HepG2 (cell line): ENCODE data around the gene NOSIP. TPM values are rescaled to one million over a fixed set of nuclear protein-coding genes. Genes with fewer than 3 reads are reported as not detected.

Experiments
- ATAC-seq: fragments of 200-7000 bp; cut with Tn5 transposase; 3 replicates; pipeline ENCODE4 v1.9.1; 2020; ENCODE audit warnings: mild to moderate bottlenecking, moderate library complexity
- BruUV-seq: library from RNA; stranded (reverse); fragments of 400-500 nt; replicated peaks from 2 replicates; lab custom pipeline; 2021; lab: Mats Ljungman, UMichigan
- CTCF ChIA-PET: fragments of 300-600 bp; formaldehyde crosslinking; extraction: SDS; loops from one replicate; lab custom pipeline; 2021; ENCODE audit warnings: low total read pairs, inconsistent platforms, low intra/inter-chr PET ratio; lab: Yijun Ruan, JAX
- POLR2A ChIA-PET: fragments of 350-600 bp; sonication (Branson Sonifier 250); formaldehyde crosslinking; loops from one replicate; lab custom pipeline; 2020; ENCODE audit warnings: antibody characterized with exemption, inconsistent platforms; lab: Yijun Ruan, JAX
- DNase-seq: peaks from one replicate; pipeline ENCODE4 v3.0.0-alpha.2; 2015; ENCODE audit warnings: low spot score
- FAIRE-seq: peaks from 3 replicates; lab custom pipeline; 2011; peaks lifted over from hg19 to GRCh38; lab: Jason Lieb, UNC
- H2AFZ ChIP-seq: one replicate; pipeline ENCODE4 v1.6.1; 2011; ENCODE audit warnings: low read length, inconsistent platforms
- H3K27ac ChIP-seq: fragments of 300-600 bp; 3 replicates; pipeline ENCODE4 v1.8.0; 2011; ENCODE audit warnings: mixed run types, mild to moderate bottlenecking, mixed read lengths, low read length, inconsistent platforms; ENCODE audit not compliant: insufficient read depth; ENCODE audit errors: extremely low read length
- H3K27me3 ChIP-seq, 2 experiments: fragments of 200-600 bp in 1 of 2; 2 replicates in 1 of 2; 3 replicates in 1 of 2; pipeline versions ENCODE4 v1.6.0 to v1.8.0; 2011; ENCODE audit warnings: low read length in 2 of 2, mild to moderate bottlenecking in 2 of 2, moderate library complexity in 2 of 2, inconsistent platforms in 1 of 2; ENCODE audit not compliant: insufficient read depth in 2 of 2, control insufficient read depth in 1 of 2
- H3K36me3 ChIP-seq, 2 experiments: fragments of 200-600 bp in 1 of 2; replicated peaks in 1 of 2; 2 replicates in 1 of 2; 3 replicates in 1 of 2; pipeline versions ENCODE4 v1.5.1 to v1.8.0; 2011; ENCODE audit warnings: low read length in 2 of 2, inconsistent platforms in 1 of 2; ENCODE audit not compliant: insufficient read depth in 2 of 2, control insufficient read depth in 1 of 2
- H3K4me1 ChIP-seq: 2 replicates; pipeline ENCODE4 v1.5.1; 2012; ENCODE audit warnings: low read length, inconsistent platforms; ENCODE audit not compliant: insufficient read depth
- H3K4me2 ChIP-seq: 2 replicates; pipeline ENCODE4 v1.6.0; 2011; ENCODE audit warnings: low read depth, low read length, inconsistent platforms
- H3K4me3 ChIP-seq, 3 experiments: fragments of 200-600 bp in 1 of 3; sonication (generic), shearing (Covaris generic) in 1 of 3; replicated peaks in 1 of 3; 2 replicates each; pipeline ENCODE4 v1.5.1; 2011 to 2016; ENCODE audit warnings: low read length in 3 of 3, inconsistent platforms in 2 of 3, low read depth in 2 of 3, mild to moderate bottlenecking in 2 of 3, control low read depth in 1 of 3, mixed read lengths in 1 of 3; ENCODE audit not compliant: insufficient read depth in 1 of 3
- H3K79me2 ChIP-seq: one replicate; pipeline ENCODE4 v1.6.1; 2011; ENCODE audit warnings: low read length, inconsistent platforms; ENCODE audit not compliant: insufficient read depth
- H3K9ac ChIP-seq: 2 replicates; pipeline ENCODE4 v1.6.0; 2011; ENCODE audit warnings: mild to moderate bottlenecking, low read depth, low read length, inconsistent platforms; ENCODE audit not compliant: insufficient read depth
- H3K9me3 ChIP-seq: 2 replicates; pipeline ENCODE4 v1.5.1; 2012; ENCODE audit warnings: mild to moderate bottlenecking, low read length
- H4K20me1 ChIP-seq: 2 replicates; pipeline ENCODE4 v1.6.0; 2011; ENCODE audit warnings: inconsistent platforms, mild to moderate bottlenecking, low read length, moderate library complexity; ENCODE audit not compliant: insufficient read depth
- ATF4 ChIP-seq, 2 experiments: fragments of 450-650 bp in 1 of 2; sonication (generic) in 1 of 2; formaldehyde crosslinking; IDR thresholded peaks; 2 replicates each; pipeline versions ENCODE4 v1.5.0 to v1.8.0; 2020 to 2022; ENCODE audit warnings: mild to moderate bottlenecking in 1 of 2, missing genetic modification reagents in 1 of 2
- BATF2 ChIP-seq: sonication (generic); formaldehyde crosslinking; IDR thresholded peaks from 2 replicates; pipeline ENCODE4 v1.8.0; 2022; ENCODE audit warnings: mild to moderate bottlenecking, missing genetic modification reagents, moderate library complexity
- BORCS8-MEF2B ChIP-seq: sonication (generic); formaldehyde crosslinking; IDR thresholded peaks from 2 replicates; pipeline ENCODE4 v1.8.0; 2022; ENCODE audit warnings: mild to moderate bottlenecking, missing genetic modification reagents
- HMGXB3 ChIP-seq: sonication (generic); formaldehyde crosslinking; IDR thresholded peaks from 2 replicates; pipeline ENCODE4 v1.4.0; 2020; ENCODE audit warnings: missing genetic modification reagents, borderline replicate concordance
- SNAPC4 ChIP-seq: sonication (generic); formaldehyde crosslinking; IDR thresholded peaks from 2 replicates; pipeline ENCODE4 v1.4.0; 2020; ENCODE audit warnings: mild to moderate bottlenecking, missing genetic modification reagents
- ZMAT3 ChIP-seq: sonication (generic); formaldehyde crosslinking; conservative IDR thresholded peaks from 2 replicates; pipeline ENCODE4 v1.7.0; 2021; ENCODE audit warnings: missing genetic modification reagents
- ZNF350 ChIP-seq: sonication (generic); formaldehyde crosslinking; IDR thresholded peaks from 2 replicates; pipeline ENCODE4 v1.4.0; 2020; ENCODE audit warnings: mild to moderate bottlenecking, low read depth, missing genetic modification reagents, borderline replicate concordance
- ZNF354B ChIP-seq: sonication (generic); formaldehyde crosslinking; IDR thresholded peaks from 2 replicates; pipeline ENCODE4 v1.8.0; 2022; ENCODE audit warnings: mild to moderate bottlenecking, missing genetic modification reagents
- ZNF580 ChIP-seq: IDR thresholded peaks from 2 replicates; pipeline ENCODE4 v1.6.1; 2016; ENCODE audit warnings: low read depth, borderline replicate concordance
- ZNF597 ChIP-seq: sonication (generic); formaldehyde crosslinking; IDR thresholded peaks from 2 replicates; pipeline ENCODE4 v1.5.0; 2020; ENCODE audit warnings: missing genetic modification reagents
- ZNF598 ChIP-seq: sonication (generic); formaldehyde crosslinking; IDR thresholded peaks from 2 replicates; pipeline ENCODE4 v1.5.1; 2020; ENCODE audit warnings: mild to moderate bottlenecking, missing genetic modification reagents, borderline replicate concordance
- ZNF644 ChIP-seq: IDR thresholded peaks from 2 replicates; pipeline ENCODE4 v1.6.1; 2016; ENCODE audit warnings: low read depth
- WGBS: methylation state at CpG from one replicate; pipeline ENCODE4 v1.1.6; 2017; ENCODE audit warnings: low lambda C conversion rate; 5-methylcytosine and 5-hydroxymethylcytosine counted together
- in situ Hi-C: cut with HindIII; loops from 2 replicates; pipeline ENCODE4 v1.10.0; 2017; ENCODE audit warnings: low pct_unique_long_range_greater_than_20kb; ENCODE audit not compliant: extremely low pct_ligation_motif_present
- intact Hi-C: fragments of 100-400 bp; cut with micrococcal nuclease; formaldehyde crosslinking; loops from one replicate; pipeline ENCODE4 v1.10.0; 2022; ENCODE audit not compliant: unreplicated experiment
- polyA plus RNA-seq, 8 experiments: library from polyadenylated mRNA; depleted of rRNA in 3 of 8; stranded (reverse) in 7 of 8; unstranded in 1 of 8; fragments of >200 nt; fragmentation: Illumina TruSeq in 4 of 8; extraction: Trizol in 4 of 8; gene quantifications; 2 replicates each; pipeline versions ENCODE4 v1.2.1 to v1.2.3, GENCODE V29; 2011 to 2016; ENCODE audit warnings: low read depth in 4 of 8, missing spikeins in 1 of 8, mixed read lengths in 1 of 8; ENCODE audit not compliant: insufficient read depth in 1 of 8
- total RNA-seq, 5 experiments: library from RNA; depleted of rRNA; stranded (reverse); fragments of >200 nt; fragmentation: Illumina TruSeq; extraction: Trizol; gene quantifications; 2 replicates each; pipeline ENCODE4 v1.2.3, GENCODE V29; 2016; ENCODE audit warnings: low read depth in 1 of 5

Gene NOSIP
- total and polyA plus RNA-seq, 2 of the 13 experiments (the other 11 are each of a cell fraction or from before 2014, with no cell fraction given), result 54.3 to 78.0 TPM

- H3K9me3 ChIP-seq, result no peaks in the 10 kb centered on the region
- H3K27ac ChIP-seq, result no peak overlapping the region
- in situ Hi-C loops, result no loop called here
- no peaks in the 10 kb centered on the region for H3K27me3 ChIP-seq
- peaks cover 21 to 55% of the 10 kb centered on the region in 2 experiments; a peak in 4 of 5 replicates for H3K36me3 ChIP-seq
- peaks cover 3% of the 10 kb centered on the region for H4K20me1 ChIP-seq
- H3K9ac ChIP-seq, result no peak overlapping the region
- peaks cover 3% of the 10 kb centered on the region for H3K79me2 ChIP-seq
- H2AFZ ChIP-seq, result no peak overlapping the region
- DNase-seq (no peak), ATAC-seq (no peak), FAIRE-seq (no peak)
- 96% methylated on average over 7 of the region's 7 CpGs for WGBS
- H3K4me2 ChIP-seq, result no peak overlapping the region
- ChIA-PET POLR2A (no interaction called here), CTCF (no interaction called here)
- peaks cover 17% of the 10 kb centered on the region for H3K4me1 ChIP-seq
- BruUV-seq, result no TSS peak
- intact Hi-C loops, result loop anchor here (1.0 kb wide), 1 partner anchor 14 kb away; no protein-coding TSS in a partner anchor
- H3K4me3 ChIP-seq, result no peak overlapping the region
- TF ChIP-seq BORCS8-MEF2B (CRISPR knock-in tag), result no peak
- TF ChIP-seq HMGXB3 (CRISPR knock-in tag), result no peak
- TF ChIP-seq BATF2, result no peak
- TF ChIP-seq ZNF354B (CRISPR knock-in tag), result no peak
- TF ChIP-seq SNAPC4 (CRISPR knock-in tag), result no peak
- no peak for TF ChIP-seq ZNF597 (CRISPR knock-in tag)
- TF ChIP-seq ZNF350 (CRISPR knock-in tag), result no peak
- TF ChIP-seq ZMAT3, result no peak
- no peak for TF ChIP-seq ATF4 (CRISPR knock-in tag; IDR thresholded peaks at IDR 0.05)
- no peak for TF ChIP-seq ZNF644
- TF ChIP-seq ZNF598 (CRISPR knock-in tag), result no peak
- no peak for TF ChIP-seq ZNF580 (CRISPR knock-in tag)
Observed at GRCh38 chr19:49616945-49617344, 36.6 kb upstream of the NOSIP start.
